IPS DF 6.9 (cell line): Measurements from ENCODE around the gene CSHL1.
"Not testable (repeated sequence)": the region's sequence is repeated elsewhere in the genome, so short reads cannot be mapped to it uniquely, and the experiment has no call there.

ENCODE experiments used
- DNase-seq: peaks from one replicate; pipeline ENCODE4 v3.0.0-alpha.2; 2013; ENCODE audit warnings: low read depth, low spot score
- H3K27ac ChIP-seq: one replicate; pipeline ENCODE4 v1.5.1; 2013; ENCODE audit warnings: low read length, control low read depth
- H3K27me3 ChIP-seq: 2 replicates; pipeline ENCODE4 v1.6.1; 2013; ENCODE audit warnings: mild to moderate bottlenecking, low read length; ENCODE audit not compliant: control insufficient read depth, insufficient read depth
- H3K36me3 ChIP-seq: 2 replicates; pipeline ENCODE4 v1.6.1; 2013; ENCODE audit warnings: low read length; ENCODE audit not compliant: control insufficient read depth, insufficient read depth
- H3K4me1 ChIP-seq: 2 replicates; pipeline ENCODE4 v1.6.1; 2013; ENCODE audit warnings: low read length; ENCODE audit not compliant: control insufficient read depth, insufficient read depth
- H3K4me3 ChIP-seq: 2 replicates; pipeline ENCODE4 v1.5.1; 2013; ENCODE audit warnings: mild to moderate bottlenecking, low read length
- H3K9me3 ChIP-seq: 2 replicates; pipeline ENCODE4 v1.6.1; 2013; ENCODE audit warnings: low read length, inconsistent platforms; ENCODE audit not compliant: control insufficient read depth, insufficient read depth
- WGBS: extraction: QIAGEN DNeasy Blood & Tissue Kit; methylation state at CpG from one replicate; pipeline ENCODE4 v1.1.7; 2013; ENCODE audit warnings: mixed read lengths, missing lambda C conversion rate; ENCODE audit not compliant: insufficient read length, insufficient coverage; 5-methylcytosine and 5-hydroxymethylcytosine counted together

CSHL1 gene

GRCh38 chr17:63889026-63889848 lies 21.8 kb downstream of the CSHL1 start:
- not testable (repeated sequence) for H3K4me3 ChIP-seq, H3K9me3 ChIP-seq, H3K36me3 ChIP-seq, H3K27me3 ChIP-seq, H3K27ac ChIP-seq, H3K4me1 ChIP-seq, DNase-seq
- no CpG with 5 or more reads among the region's 13 CpGs for WGBS

GRCh38 chr17:63885119-63885518 lies 25.9 kb downstream of the CSHL1 start:
- H3K27ac ChIP-seq, H3K36me3 ChIP-seq, H3K4me1 ChIP-seq, H3K9me3 ChIP-seq, H3K27me3 ChIP-seq, H3K4me3 ChIP-seq, DNase-seq: not testable (repeated sequence)
- no CpG with 5 or more reads among the region's 11 CpGs for WGBS

- not testable (repeated sequence) for H3K36me3 ChIP-seq, H3K9me3 ChIP-seq, H3K27me3 ChIP-seq, H3K4me1 ChIP-seq, DNase-seq, H3K27ac ChIP-seq, H3K4me3 ChIP-seq
- no CpG with 5 or more reads among the region's 9 CpGs for WGBS
These were observed 28.4 kb downstream of the CSHL1 start for GRCh38 chr17:63882626-63883126.

GRCh38 chr17:63881935-63882601 lies 29.0 kb downstream of the CSHL1 start, which contains the start of gene GH2:
GH2 (minus strand) TSS chr17:63881944; CDS start chr17:63881801, 143 bp downstream.
- no CpG with 5 or more reads among the region's 15 CpGs for WGBS
- no peaks in the 10 kb centered on the region for H3K36me3 ChIP-seq
- no peaks in the 10 kb centered on the region for H3K9me3 ChIP-seq
- H3K4me1 ChIP-seq = peaks cover 7% of the 10 kb centered on the region
- no peak for DNase-seq
- no peaks in the 10 kb centered on the region for H3K27me3 ChIP-seq
- H3K27ac ChIP-seq = no peak within 1 kb of the TSS
- no peak within 1 kb of the TSS for H3K4me3 ChIP-seq

GRCh38 chr17:63881337-63881736 lies 29.7 kb downstream of the CSHL1 start:
- not testable (repeated sequence) for H3K4me3 ChIP-seq, H3K4me1 ChIP-seq, DNase-seq, H3K9me3 ChIP-seq, H3K36me3 ChIP-seq, H3K27me3 ChIP-seq, H3K27ac ChIP-seq
- no CpG with 5 or more reads among the region's 11 CpGs for WGBS

- no peak for DNase-seq
- Histone ChIP-seq H3K4me1 (peaks cover 7% of the 10 kb centered on the region), H3K9me3 (no peaks in the 10 kb centered on the region), H3K27me3 (no peaks in the 10 kb centered on the region), H3K27ac (no peak overlapping the region), H3K36me3 (no peaks in the 10 kb centered on the region), H3K4me3 (no peak overlapping the region)
- WGBS = no CpG with 5 or more reads among the region's 12 CpGs
These were observed 30.4 kb downstream of the CSHL1 start for GRCh38 chr17:63880706-63881105.

- H3K9me3 ChIP-seq, H3K27ac ChIP-seq, H3K4me3 ChIP-seq, H3K36me3 ChIP-seq, H3K27me3 ChIP-seq, DNase-seq, H3K4me1 ChIP-seq: not testable (repeated sequence)
- WGBS = no CpG with 5 or more reads among the region's 9 CpGs
These were observed 32.6 kb downstream of the CSHL1 start for GRCh38 chr17:63878413-63878812.

- H3K9me3 ChIP-seq, H3K4me1 ChIP-seq, H3K27me3 ChIP-seq, H3K36me3 ChIP-seq, H3K4me3 ChIP-seq, DNase-seq, H3K27ac ChIP-seq: not testable (repeated sequence)
- WGBS = no CpG with 5 or more reads among the region's 6 CpGs
These were observed 36.4 kb downstream of the CSHL1 start for GRCh38 chr17:63874693-63875092.

GRCh38 chr17:63874061-63874626 lies 36.9 kb downstream of the CSHL1 start:
- DNase-seq, H3K4me3 ChIP-seq, H3K27me3 ChIP-seq, H3K4me1 ChIP-seq, H3K9me3 ChIP-seq, H3K27ac ChIP-seq, H3K36me3 ChIP-seq: not testable (repeated sequence)
- no CpG with 5 or more reads among the region's 8 CpGs for WGBS

GRCh38 chr17:63873577-63873976 lies 37.5 kb downstream of the CSHL1 start, which contains the start of gene CSH2:
CSH2 (minus strand) TSS chr17:63873677; CDS start chr17:63873614, 63 bp downstream.
- not testable (repeated sequence) for H3K4me1 ChIP-seq, H3K36me3 ChIP-seq, H3K27ac ChIP-seq, H3K27me3 ChIP-seq, H3K9me3 ChIP-seq, DNase-seq, H3K4me3 ChIP-seq
- no CpG with 5 or more reads among the region's 7 CpGs for WGBS
